GM12872 (cell line): Measurements from ENCODE around the gene ZNF554.

Experiments
- TF ChIP-seq, protein P1 (sequence below): IDR thresholded peaks from 3 replicates; pipeline ENCODE4 v1.5.1; 2011; ENCODE audit warnings: low read depth, mild to moderate bottlenecking, low read length, moderate library complexity; ENCODE audit not compliant: insufficient read depth

ZNF554 gene

DNA sequence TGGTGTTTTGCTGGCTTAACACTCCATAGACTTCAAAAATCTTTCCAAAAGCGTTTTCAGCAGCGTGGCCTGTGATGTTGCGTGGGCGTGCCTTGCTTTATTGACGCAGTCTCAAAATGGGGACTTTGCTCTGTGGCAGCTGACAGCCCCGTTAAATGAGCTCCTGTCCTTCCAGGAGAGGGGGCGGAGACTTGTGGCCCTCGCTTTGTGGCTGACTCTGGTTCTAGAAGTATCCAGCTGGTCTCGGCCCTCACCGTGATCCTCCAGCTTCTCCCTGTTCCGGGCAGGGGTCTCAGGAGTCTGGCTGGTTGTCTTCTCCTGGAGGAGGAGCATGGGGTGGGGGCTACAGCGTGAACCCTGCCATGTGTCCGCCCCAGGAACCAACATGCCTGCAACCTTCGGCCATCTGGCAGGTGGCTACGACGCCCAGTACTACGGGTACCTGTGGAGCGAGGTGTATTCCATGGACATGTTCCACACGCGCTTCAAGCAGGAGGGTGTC is 8.4 kb upstream of the ZNF554 start:
- TF ChIP-seq, protein P1, sequence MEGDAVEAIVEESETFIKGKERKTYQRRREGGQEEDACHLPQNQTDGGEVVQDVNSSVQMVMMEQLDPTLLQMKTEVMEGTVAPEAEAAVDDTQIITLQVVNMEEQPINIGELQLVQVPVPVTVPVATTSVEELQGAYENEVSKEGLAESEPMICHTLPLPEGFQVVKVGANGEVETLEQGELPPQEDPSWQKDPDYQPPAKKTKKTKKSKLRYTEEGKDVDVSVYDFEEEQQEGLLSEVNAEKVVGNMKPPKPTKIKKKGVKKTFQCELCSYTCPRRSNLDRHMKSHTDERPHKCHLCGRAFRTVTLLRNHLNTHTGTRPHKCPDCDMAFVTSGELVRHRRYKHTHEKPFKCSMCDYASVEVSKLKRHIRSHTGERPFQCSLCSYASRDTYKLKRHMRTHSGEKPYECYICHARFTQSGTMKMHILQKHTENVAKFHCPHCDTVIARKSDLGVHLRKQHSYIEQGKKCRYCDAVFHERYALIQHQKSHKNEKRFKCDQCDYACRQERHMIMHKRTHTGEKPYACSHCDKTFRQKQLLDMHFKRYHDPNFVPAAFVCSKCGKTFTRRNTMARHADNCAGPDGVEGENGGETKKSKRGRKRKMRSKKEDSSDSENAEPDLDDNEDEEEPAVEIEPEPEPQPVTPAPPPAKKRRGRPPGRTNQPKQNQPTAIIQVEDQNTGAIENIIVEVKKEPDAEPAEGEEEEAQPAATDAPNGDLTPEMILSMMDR = no peak

DNA sequence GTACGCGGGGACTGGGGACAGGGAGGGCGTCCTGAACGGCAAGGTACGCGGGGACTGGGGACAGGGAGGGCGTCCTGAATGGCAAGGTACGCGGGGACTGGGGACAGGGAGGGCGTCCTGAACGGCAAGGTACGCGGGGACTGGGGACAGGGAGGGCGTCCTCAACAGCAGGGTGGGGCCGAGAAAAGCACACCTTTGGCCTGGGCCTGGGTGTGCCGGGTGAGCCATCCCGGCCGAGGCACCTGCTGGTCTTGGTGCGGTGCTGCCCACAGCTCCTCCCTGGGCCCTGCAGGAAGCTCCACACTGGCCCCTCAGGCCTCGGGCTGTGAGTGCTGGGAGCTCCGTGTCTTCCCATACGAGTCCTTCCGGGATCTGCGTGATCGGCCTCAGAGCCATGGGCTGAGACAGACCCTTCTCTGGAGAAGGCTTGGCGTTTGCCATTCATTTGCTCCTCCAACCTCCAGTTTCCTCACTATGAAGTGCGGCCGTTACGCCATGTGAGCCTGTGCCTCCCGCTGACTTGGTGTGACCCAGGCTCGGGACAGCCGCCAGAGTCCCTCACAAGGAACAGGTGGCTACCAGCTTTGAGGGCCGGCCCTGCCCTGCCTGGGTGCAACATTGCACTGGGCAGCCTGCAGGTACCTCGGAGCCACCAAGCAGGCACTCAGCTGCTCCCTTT is 7.8 kb upstream of the ZNF554 start:
- TF ChIP-seq, protein P1 = no peak

DNA sequence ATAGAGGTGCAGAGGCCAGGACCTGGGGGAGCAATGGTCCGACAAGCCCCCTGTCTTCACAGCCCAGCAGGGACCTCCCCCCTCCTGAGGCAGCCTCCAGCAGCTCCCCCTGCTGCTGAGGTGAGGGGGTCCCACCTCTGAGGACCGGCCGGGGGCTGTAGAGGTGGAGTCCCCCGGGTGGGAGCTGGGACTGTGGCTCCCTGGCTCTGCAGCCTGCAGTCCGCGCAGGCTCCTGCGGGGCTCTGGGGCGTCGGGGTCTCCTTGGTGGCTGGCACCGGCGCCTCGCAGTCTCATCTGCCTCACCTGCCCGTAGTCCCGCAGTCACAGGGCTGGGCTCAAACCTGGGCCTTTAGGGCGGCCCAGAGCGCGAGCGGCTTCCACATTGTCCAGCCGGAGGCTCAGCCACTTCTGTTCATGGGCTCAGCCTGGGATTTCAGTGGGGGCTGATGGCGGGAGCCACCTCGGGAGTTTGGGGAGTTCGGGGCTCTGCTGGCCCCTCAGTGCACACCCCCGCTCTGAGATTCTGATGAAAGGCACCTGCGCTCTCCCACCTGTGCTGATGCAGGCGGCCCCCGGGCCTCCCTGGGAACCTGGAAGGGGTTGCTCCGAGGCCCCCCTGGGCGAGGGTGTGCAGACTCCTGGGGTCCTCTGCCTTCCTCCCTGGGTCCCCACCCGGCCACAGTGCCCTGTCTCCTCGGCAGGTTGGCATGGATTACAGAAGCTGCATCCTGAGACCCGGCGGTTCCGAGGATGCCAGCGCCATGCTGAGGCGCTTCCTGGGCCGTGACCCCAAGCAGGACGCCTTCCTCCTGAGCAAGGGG is 7.0 kb upstream of the ZNF554 start:
- TF ChIP-seq, protein P1 = no peak

DNA sequence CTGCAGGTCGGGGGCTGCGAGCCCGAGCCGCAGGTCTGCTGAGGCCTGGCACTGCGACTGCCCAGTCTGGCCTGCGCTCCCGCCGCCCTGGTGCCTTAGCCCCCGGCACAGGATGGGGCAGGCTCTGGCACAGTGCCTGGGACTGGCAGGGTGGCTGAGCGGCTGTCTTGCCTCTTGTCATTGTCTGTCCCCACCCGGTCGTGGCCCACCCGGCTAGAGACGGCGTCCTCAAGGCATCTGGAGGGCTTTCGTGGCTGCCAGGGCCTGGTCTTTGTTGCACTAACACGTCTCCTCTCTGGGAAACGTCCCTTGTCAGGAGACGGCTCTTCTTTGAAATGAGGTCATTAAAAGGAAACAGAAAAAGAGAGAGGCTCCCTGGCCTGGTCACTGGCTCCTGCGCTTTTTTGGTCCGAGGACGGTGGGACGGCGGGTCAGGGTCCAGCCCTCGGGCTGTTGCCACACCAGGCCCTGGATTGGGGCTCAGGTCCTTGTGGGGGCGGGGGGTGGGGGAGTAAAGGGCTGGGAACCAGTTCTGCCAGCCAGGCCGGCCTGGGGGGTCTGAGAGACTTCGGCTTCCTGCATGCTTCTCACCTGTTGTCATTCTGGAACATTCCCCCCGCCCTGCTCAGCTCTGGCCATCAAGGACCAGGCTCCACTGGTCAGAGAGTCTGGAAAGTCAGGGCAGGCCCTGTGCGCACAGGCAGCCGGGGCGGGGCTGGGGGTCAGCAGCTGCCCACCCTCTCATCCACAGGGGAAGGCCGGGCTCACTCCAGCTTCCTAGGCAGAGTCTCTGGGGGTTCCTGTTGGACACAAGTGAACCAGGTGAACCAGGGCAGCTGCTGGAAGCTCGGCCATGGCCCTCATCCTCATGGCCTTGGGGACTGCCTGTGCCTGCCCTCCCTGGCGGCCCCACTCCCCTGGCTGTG is 6.2 kb upstream of the ZNF554 start:
- TF ChIP-seq, protein P1 = no peak

DNA sequence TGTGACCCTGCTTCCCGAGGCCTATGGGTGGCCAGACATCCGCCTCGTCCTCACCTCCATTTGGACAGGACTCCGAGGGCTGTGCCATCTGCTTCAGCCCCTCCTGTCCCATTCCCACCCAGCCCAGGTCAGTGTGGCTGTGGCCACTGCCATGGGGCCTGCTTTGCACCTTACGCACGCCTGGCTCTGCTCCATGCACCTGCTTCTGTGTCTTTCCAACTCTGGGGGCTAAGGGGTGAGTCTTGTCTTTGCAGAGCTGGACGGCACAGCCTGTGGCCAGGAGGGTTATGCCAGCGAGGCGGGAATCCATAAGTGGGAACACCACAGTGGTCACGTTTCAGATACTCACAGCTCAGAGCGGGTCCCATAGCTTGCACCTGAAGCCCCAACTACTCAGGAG is 5.2 kb upstream of the ZNF554 start:
- TF ChIP-seq, protein P1 = no peak

DNA sequence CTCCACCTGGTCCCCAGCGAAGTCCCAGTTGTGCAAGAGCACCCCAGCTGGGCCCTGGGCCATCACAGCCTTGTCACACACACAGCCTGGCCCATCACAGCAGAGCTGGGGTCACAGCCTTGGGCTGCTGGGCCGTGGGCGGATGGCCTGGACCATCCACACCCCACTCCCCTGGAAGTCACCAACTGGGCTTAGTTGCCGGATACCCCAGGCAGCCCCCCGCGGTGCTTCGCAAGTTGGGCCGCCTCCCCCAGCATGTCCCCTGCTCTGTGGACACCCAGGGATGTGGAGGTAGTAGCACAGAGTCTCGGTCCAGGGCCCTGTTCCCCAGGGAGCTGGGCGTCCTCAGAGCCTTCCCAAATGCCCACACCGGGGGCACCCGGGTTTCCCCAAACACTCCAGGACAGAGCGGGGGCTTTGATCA is 4.5 kb upstream of the ZNF554 start:
- TF ChIP-seq, protein P1 = no peak

DNA sequence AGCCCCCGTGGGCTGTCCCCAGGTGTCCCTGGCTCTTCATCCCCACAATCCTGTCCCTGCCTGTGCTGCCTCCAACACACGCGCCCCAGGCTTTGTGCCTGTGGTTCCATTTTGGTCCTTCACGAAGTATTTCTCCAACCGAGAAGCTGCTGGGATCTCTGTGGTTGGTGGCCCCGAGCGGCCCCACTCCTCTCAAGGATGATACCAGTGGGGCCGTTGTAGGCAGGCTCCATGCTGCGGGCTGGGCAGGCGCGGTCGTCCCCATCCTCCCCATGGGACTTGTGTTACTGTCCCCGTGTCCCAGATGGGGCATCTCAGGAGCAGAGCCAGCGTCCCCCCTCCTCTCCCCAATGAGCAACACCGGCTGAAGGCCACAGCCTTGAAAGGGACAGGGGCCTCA is 3.7 kb upstream of the ZNF554 start:
- TF ChIP-seq, protein P1 = no peak
